A673 (cell line): ENCODE results near the gene MICAL2.

Experiments used
- EZH2 ChIP-seq: fragments of 200-600 bp; sonication (generic); IDR thresholded peaks from 2 replicates; pipeline ENCODE4 v1.6.1; 2017; ENCODE audit warnings: borderline replicate concordance, low read depth, mild to moderate bottlenecking, mixed read lengths, antibody characterized with exemption, low read length; ENCODE audit not compliant: poor library complexity, severe bottlenecking
- TF ChIP-seq, protein P1 (sequence below): fragments of 300-800, 200-600 bp; sonication (generic); conservative IDR thresholded peaks from 2 replicates; pipeline ENCODE4 v1.5.1; 2017; ENCODE audit warnings: low read depth, mild to moderate bottlenecking, antibody characterized with exemption, low read length, moderate library complexity, mixed read lengths

GRCh38 chr11:12132790-12133145, 22.4 kb downstream of the MICAL2 start:
- TF ChIP-seq, protein P1, sequence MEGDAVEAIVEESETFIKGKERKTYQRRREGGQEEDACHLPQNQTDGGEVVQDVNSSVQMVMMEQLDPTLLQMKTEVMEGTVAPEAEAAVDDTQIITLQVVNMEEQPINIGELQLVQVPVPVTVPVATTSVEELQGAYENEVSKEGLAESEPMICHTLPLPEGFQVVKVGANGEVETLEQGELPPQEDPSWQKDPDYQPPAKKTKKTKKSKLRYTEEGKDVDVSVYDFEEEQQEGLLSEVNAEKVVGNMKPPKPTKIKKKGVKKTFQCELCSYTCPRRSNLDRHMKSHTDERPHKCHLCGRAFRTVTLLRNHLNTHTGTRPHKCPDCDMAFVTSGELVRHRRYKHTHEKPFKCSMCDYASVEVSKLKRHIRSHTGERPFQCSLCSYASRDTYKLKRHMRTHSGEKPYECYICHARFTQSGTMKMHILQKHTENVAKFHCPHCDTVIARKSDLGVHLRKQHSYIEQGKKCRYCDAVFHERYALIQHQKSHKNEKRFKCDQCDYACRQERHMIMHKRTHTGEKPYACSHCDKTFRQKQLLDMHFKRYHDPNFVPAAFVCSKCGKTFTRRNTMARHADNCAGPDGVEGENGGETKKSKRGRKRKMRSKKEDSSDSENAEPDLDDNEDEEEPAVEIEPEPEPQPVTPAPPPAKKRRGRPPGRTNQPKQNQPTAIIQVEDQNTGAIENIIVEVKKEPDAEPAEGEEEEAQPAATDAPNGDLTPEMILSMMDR, result no peak
- TF ChIP-seq EZH2, result no peak
